LNCAP (cell line): ENCODE data around the gene SLTM.
A peak's percentile ranks its signal among the peaks of the same experiment; 100 is the strongest.

Experiments
- CTCF ChIP-seq: fragments of 450-650 bp; IDR thresholded peaks from 2 replicates; pipeline ENCODE4 v1.5.1; 2017; ENCODE audit warnings: mild to moderate bottlenecking

The SLTM gene

GRCh38 chr15:58962662-58963565, 29.4 kb upstream of the SLTM start:
- TF ChIP-seq CTCF, result no peak

GRCh38 chr15:58962136-58962535, 28.7 kb upstream of the SLTM start:
- no peak for TF ChIP-seq CTCF

- no peak for TF ChIP-seq CTCF
Observed at GRCh38 chr15:58958811-58959210, 25.3 kb upstream of the SLTM start.

GRCh38 chr15:58957101-58957973, 23.9 kb upstream of the SLTM start:
- TF ChIP-seq CTCF, result peak; percentile 87

GRCh38 chr15:58952751-58953150, 19.3 kb upstream of the SLTM start:
- TF ChIP-seq CTCF, result no peak

- TF ChIP-seq CTCF, result no peak
Observed at GRCh38 chr15:58951388-58952007, 18.0 kb upstream of the SLTM start.

- TF ChIP-seq CTCF, result no peak
Observed at GRCh38 chr15:58947179-58947578, 13.7 kb upstream of the SLTM start.
